Stimulated activated CD4-positive, alpha-beta T cell treated with anti-CD3 and anti-CD28 coated beads, TNF-alpha, amount 100 ng/mL, for 48 hours (primary cell): Measurements from ENCODE around the gene OR6Y1.

Experiments used
- DNase-seq, 3 donors: peaks; one replicate each; pipeline ENCODE4 v3.0.0-alpha.2; 2020; ENCODE audit warnings: low read depth in 3 of 3

Gene OR6Y1

DNA sequence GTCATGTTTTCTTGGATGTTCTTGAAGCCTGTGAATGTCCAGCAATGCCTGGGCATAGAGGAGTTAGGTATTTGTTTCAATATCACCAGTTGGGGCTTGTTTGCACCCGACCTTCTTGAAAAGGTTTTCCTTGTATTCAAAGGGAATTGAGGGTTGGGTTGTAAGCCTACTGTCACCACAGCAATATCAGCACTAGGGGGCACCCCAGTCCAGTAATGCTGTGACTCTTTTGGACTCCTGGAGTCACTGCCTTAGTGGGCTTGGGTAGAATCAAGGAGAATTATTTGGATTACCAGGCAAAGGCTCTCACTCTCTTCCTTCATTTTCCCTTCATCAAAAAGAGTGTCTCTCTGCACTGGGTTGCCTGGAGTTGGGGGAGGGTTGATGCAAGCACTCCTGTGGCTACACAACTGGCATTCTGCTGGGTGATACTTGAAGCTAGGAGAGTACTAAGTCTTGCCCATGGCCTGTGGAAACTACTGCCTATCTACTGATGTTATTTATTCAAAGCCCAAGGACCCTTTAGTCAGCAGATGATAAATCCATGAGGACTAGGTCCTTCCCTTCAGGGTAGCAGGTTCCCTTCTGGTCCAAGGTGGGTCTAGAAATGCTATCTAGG is 47.7 kb downstream of the OR6Y1 start:
- DNase-seq, result peak; percentile 13 to 38 (median 14)

DNA sequence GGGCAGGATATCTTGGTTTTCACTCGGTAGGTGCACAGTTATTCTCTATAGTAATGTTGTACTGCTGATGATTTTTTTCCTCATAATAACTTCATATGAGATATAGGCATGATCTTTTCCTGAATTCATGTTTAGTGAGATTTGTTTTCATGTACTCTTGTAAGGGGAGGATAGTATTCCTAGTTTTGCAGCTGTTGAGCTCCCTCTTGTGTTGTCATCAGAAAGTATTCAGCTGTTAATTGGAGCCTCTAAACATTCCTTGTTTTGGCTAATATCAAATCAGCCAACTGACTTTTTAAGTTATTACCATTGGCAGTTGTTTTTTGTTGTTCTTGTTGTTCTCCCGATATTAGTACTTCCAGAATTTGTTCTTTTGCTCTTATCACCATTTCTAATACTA is 57.8 kb downstream of the OR6Y1 start:
- DNase-seq, result no peak

DNA sequence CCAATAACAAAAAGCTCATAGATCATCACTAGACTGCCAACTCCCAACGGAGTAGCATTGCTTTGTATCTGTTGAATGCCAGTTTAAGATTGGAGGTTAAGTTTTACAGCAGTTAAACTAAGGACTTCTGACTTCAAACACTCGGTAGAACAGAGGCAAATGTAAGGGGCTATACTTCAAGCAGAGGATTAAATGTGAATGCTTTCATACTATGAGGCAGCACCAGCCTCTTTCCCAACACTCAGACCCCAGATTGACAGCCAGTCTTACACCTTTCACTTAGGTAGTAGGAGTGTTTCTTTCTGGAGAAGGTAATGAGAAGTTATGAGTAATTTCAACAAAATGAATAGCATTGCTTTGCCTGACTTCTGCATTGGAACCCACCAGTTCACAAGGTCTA is 59.4 kb downstream of the OR6Y1 start:
- DNase-seq, result no peak
